T-helper 1 cell (primary cell): ENCODE results near the gene BIN2.
A peak's percentile ranks its signal among the peaks of the same experiment; 100 is the strongest.
"Not testable (repeated sequence)": the region's sequence is repeated elsewhere in the genome, so short reads cannot be mapped to it uniquely, and the experiment has no call there.

Experiments used
- DNase-seq, 5 donors: peaks; one replicate each; pipeline ENCODE4 v3.0.0-alpha.2; 2012 to 2020

The BIN2 gene

DNA sequence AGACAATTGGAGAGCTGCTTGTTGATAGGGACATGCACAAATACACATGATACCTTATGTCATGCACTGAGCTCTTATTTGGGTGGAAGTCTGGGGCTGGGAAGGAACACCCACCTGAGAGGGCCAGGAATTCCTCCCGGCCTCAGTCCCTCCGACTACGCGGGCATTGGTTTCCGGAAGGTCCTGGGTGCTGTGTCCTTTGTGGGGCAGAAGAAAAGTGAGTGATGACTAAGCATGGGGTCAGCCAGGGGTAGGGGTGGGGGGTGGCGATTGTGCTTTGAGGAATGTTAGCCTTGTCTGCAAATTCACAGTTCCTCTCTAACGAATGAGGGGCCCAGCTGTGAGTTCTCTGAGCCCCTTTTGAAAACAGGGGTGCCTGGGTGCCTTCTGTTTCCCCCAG is 21.7 kb upstream of the BIN2 start:
- DNase-seq, result no peak

DNA sequence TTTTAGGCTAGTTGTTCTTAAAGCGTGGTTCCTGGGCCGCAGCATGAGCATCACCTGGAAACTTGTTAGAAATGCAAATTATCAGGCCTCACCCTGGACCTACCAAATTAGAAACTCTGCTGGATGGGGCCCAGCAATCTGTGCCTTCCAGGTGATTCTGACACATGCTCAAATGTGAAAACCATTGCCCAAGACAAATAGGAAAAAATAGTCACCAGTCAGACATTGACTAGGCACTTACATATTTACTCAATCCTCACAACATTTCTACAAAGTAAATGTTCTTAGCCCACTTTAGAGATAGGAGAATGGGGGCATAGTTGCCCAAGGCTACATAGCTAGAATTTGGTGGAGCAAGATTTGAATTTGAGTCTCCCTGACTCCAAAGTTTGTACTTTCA is 19.2 kb upstream of the BIN2 start:
- no peak for DNase-seq

DNA sequence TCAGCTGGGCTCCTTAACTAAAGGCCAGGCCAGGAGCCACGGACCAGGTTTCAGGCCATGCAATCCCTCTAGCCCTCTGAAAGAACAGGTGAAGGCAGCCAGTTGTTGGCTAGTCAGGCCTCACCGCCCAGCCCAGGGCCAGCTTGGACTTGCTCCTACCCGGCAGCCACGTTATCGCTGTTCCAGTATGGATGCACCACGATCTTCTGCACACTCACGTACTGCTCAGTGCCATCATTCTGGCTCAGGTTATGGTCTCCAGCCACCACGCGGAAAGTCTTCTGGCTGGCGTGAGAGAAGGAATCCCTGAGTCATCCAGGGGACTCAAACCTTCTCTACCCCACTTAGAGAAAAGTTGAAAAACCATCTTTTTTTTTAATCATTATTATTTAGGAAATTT is 18.4 kb upstream of the BIN2 start:
- DNase-seq, result no peak

- peak in 4 of 5 donors; percentile 40 to 77 (median 61) for DNase-seq
Measured at GRCh38 chr12:51341251-51342007, 17.5 kb upstream of the BIN2 start.

DNA sequence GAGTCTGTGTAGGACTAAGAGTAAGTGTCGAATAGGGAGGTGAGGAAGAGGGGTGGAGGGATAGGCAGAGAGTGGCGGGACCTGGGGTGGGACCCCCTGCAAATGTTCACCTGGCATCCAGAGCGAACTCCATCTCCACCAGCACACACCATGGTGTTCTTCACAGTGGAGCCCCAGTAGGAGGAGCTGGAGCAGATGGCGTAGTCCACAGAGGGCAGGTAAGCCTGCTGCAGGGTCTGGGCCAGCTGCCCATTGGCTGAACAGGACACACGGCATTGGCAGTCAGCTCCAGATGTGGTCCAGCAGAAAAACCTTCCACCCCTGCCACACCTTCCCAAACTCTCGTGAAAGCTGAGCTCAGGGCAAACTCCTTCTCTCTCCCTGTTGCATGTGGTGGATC is 15.8 kb upstream of the BIN2 start:
- no peak for DNase-seq

GRCh38 chr12:51337336-51337735 is 13.4 kb upstream of the BIN2 start:
- not testable (repeated sequence) for DNase-seq

DNA sequence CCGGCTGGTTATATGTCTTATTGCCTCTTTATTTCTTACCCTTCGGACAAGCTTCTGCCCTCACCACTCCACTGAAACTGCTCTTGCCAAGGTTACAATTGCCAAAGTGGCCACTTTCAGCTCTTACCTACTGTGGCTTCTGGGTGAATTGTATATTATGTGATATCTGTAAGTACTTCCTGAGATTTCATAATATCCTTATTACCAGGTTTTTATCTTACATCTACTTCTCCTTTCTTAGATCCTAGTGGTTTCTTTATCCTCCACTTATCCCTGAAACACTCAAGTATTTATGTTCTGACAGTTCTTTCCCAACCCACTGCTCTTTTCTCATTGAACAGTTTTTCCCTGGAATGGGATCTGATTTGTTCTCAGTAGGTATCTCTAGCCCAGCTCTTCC is 12.0 kb upstream of the BIN2 start:
- DNase-seq, result no peak

- DNase-seq, result no peak
Measured at GRCh38 chr12:51334764-51335163, 10.8 kb upstream of the BIN2 start.

DNA sequence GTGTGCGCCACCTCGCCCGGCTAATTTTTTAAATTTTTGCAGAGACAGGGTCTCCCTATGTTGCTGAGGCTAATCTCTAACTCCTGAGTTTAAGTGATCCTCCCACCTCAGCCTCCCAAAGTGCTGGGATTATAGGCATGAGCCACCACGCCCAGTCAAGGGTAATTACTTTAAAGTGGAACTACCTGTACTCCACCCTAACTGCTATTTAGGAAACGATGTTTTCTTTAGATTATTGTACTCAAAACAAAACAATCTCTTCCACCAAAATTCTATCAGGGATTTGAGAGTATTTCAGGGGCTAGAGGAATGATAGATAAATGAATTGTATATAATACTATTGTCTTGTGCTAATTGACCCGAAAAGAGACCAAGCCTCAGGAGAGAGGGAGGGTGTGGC is 9.6 kb upstream of the BIN2 start:
- DNase-seq, result no peak

GRCh38 chr12:51330186-51330585 is 6.2 kb upstream of the BIN2 start:
- no peak for DNase-seq

- peak in 1 of 5 donors; percentile 40 for DNase-seq
Measured at GRCh38 chr12:51329742-51330141, 5.8 kb upstream of the BIN2 start.

DNA sequence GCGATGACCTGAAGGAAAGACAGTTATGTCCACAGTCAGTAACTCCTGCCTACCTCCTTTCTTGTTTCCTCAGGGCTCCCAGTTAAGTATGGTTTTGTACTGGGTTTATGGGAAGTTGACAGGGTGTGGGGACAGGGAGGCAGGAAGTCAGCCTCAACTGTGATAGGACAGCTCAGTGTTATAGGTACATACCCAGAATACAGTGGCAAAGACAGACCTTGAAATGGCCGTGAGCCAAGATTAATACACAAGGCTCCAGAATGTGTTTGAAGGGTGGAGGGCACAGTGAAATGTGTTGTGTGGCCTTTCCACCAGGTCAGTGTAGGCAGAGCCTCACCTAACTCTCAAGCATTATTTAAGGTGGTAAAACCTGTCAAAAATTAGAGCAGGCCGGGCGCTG is 4.6 kb upstream of the BIN2 start:
- no peak for DNase-seq

DNA sequence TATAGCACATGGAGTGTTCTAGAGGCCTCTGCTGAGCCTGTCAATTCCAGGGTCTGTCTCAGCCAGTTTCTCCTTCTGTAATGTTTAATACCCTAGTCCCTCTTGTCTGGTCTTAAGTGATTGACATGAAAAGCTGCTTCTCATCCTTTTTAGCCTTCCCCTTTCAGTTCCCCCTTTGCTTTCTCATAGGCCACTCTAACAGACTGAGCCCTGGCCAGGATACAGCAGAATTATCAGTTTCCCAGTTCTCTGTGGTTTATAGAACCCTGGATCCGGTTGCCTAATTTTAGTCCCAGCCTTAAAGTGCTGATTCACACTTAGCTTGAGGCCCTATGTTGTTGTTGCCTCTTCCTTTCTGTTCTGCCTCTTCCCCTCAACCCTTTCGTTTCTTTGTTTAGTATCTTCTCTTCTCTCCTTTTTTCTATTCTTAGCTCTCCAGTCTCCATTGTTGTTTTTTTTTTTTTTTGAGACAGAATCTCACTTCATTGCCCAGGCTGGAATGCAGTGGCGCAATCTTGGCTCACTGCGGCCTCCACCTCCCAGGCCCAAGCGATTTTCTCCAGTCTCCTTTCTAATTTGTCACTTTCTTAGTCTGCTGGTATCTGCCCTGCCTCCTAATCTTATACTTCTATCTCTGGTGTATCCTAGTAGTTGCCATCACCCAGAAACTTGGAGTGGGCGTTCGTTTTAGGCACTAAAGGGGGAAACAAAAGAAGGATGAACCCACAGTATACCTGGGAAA is 2.9 kb upstream of the BIN2 start:
- DNase-seq, result peak in 1 of 5 donors; percentile 73

DNA sequence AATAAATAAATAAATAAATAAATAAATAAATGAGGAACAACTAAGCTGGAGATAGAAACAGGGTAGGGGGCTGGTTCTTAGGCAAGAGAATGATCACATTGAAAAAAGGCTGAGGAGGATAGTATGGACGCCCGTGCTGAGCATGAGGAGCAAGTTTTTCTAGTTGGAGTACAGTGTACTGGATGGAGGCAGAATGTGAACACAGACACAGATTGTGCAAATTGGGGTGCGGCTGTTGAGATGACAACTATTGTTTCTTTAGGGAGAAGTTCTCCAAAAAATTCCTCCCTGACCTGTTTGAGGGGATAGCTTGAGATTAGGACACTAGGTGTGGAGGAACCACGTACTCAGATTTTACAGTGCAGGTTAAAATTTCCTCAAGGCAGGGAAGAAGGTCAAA is 979 bp upstream of the BIN2 start:
- DNase-seq, result no peak

- DNase-seq, result peak; percentile 14 to 79 (median 39)
Measured at GRCh38 chr12:51323317-51323960, 535 bp downstream of the BIN2 start.

DNA sequence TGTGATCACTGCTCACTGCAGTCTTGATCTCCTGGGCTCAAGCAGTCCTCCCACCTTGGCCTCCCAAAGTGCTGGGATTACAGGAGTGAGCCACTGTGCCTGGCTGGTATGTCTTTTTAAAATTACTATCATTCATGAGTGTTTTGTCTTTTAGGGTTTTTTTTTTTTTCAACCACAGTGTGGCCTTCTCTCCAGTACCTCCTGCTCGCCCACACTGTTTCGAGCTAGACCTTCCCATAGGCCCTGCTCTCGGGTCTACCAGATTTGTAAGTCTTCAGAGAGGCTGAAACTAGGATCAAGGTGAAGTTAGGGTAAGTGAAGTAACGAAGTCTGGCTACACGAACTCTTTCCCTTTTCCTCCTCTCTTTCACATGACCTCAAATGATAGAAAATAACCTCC is 1.5 kb downstream of the BIN2 start:
- DNase-seq, result peak in 1 of 5 donors; percentile 30

GRCh38 chr12:51321882-51322281 is 2.1 kb downstream of the BIN2 start:
- no peak for DNase-seq

DNA sequence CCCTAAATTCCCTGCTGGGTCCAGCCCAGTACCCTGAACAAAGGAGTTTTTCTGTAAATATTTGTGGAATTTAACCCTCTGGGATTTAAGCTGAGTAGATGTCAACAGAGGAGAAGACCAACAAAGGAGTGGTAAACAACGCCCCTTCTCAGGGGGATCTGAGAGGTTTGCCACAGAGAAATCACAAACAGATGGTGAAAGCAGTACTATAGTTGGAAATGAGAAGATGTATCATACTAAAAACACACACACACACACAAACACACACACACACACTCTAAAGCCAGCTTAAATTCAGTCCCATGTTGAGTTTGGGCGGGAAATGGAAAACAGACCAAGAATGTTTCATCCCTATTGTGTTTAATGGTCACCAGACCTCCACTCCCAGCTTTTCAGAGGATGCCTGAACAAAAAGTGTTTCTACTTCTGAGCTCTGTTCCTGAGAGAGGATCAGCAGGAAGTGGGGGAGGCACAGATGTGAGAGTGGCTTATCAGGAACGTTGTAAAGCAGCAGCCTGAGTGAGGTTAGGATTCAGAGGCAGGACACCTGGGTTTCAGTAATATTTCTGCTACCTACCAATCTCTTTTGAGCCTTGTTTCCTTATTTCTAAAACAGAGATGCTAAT is 3.2 kb downstream of the BIN2 start:
- peak in 1 of 5 donors; percentile 38 for DNase-seq

DNA sequence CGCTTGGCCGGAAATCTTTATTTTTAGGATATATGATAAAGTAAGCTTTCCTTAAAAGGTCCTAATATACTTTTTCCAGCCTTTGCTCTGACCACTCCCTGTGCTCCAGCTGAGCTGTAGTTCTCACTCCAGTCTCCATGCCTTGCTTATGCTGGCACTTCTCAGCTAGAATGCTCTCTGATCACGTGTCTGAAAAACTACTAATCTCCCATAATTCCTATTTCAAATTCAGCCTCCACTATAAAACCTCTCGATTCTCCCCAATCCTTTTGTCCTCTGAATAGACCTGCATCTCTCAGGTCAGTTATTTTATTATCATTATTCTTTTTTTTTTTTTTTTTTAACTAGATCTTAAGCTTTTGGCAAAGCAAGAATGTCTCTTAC is 3.7 kb downstream of the BIN2 start:
- no peak for DNase-seq

- peak in 3 of 5 donors; percentile 17 to 85 (median 25) for DNase-seq
Measured at GRCh38 chr12:51318846-51319599, 5.0 kb downstream of the BIN2 start.

GRCh38 chr12:51318057-51318806 is 5.7 kb downstream of the BIN2 start:
- DNase-seq, result not testable (repeated sequence)

GRCh38 chr12:51311389-51311788 is 12.6 kb downstream of the BIN2 start:
- DNase-seq, result no peak
